GM12878 (cell line): ENCODE data around the gene KIF5C. TPM values are rescaled to one million over a fixed set of nuclear protein-coding genes. Genes with fewer than 3 reads are reported as not detected.

Source experiments
- ATAC-seq: fragments of 200-7000 bp; cut with Tn5 transposase; 3 replicates; pipeline ENCODE4 v1.9.1; 2020; ENCODE audit warnings: mild to moderate bottlenecking, moderate library complexity
- BruUV-seq: library from RNA; stranded (reverse); fragments of 400-500 nt; replicated peaks from 2 replicates; lab custom pipeline; 2021; lab: Mats Ljungman, UMichigan
- CTCF ChIA-PET: fragments of 300-600 bp; sonication (Branson Sonifier 250); formaldehyde crosslinking; extraction: SDS; loops from one replicate; lab custom pipeline; 2021; ENCODE audit warnings: inconsistent platforms; lab: Yijun Ruan, JAX
- POLR2A ChIA-PET: fragments of 350-600 bp; formaldehyde crosslinking; extraction: SDS; loops from one replicate; lab custom pipeline; 2021; ENCODE audit warnings: inconsistent platforms; lab: Charles Lee
- RAD21 ChIA-PET: fragments of 300-600 bp; sonication (Branson Sonifier 250); formaldehyde crosslinking; loops from one replicate; lab custom pipeline; 2023; ENCODE audit warnings: antibody characterized with exemption; ENCODE audit not compliant: unreplicated experiment; lab: Charles Lee
- SMC1A ChIA-PET: fragments of 300-600 bp; sonication (Branson Sonifier 250); formaldehyde crosslinking; loops from one replicate; lab custom pipeline; 2023; ENCODE audit not compliant: unreplicated experiment, uncharacterized antibody; lab: Charles Lee
- DNase-seq: peaks from one replicate; pipeline ENCODE4 v3.0.0-alpha.2; 2011; ENCODE audit warnings: low read depth, low spot score
- FAIRE-seq: peaks from 3 replicates; lab custom pipeline; 2011; peaks lifted over from hg19 to GRCh38; lab: Jason Lieb, UNC
- H2AFZ ChIP-seq: 2 replicates; pipeline ENCODE4 v1.6.0; 2011; ENCODE audit warnings: low read depth, low read length, control low read depth; ENCODE audit not compliant: control insufficient read depth
- H3K27ac ChIP-seq: 2 replicates; pipeline ENCODE4 v1.5.1; 2011; ENCODE audit warnings: control low read depth; ENCODE audit not compliant: control insufficient read depth, insufficient read depth
- H3K27me3 ChIP-seq, 2 experiments: replicated peaks in 1 of 2; 2 replicates each; pipeline versions ENCODE4 v1.6.0 to v1.6.1; 2011; ENCODE audit warnings: low read length in 1 of 2; ENCODE audit not compliant: control insufficient read depth in 2 of 2, insufficient read depth in 2 of 2
- H3K36me3 ChIP-seq, 2 experiments: 2 replicates each; pipeline ENCODE4 v1.5.1; 2011; ENCODE audit warnings: low read length in 1 of 2; ENCODE audit not compliant: control insufficient read depth in 2 of 2, insufficient read depth in 2 of 2
- H3K4me1 ChIP-seq: 2 replicates; pipeline ENCODE4 v1.6.1; 2011; ENCODE audit warnings: mild to moderate bottlenecking, low read length, moderate library complexity, mixed read lengths; ENCODE audit not compliant: control insufficient read depth, insufficient read depth
- H3K4me2 ChIP-seq: 2 replicates; pipeline ENCODE4 v1.6.0; 2011; ENCODE audit warnings: control low read depth; ENCODE audit not compliant: control insufficient read depth, insufficient read depth
- H3K4me3 ChIP-seq: fragments of 200-600 bp; sonication (generic); 2 replicates; pipeline ENCODE4 v1.5.1; 2016
- H3K79me2 ChIP-seq: 2 replicates; pipeline ENCODE4 v1.6.0; 2011; ENCODE audit warnings: low read length; ENCODE audit not compliant: control insufficient read depth, insufficient read depth
- H3K9ac ChIP-seq: 2 replicates; pipeline ENCODE4 v1.8.0; 2011; ENCODE audit warnings: low read length, control low read depth, mixed read lengths; ENCODE audit not compliant: control insufficient read depth, insufficient read depth
- H3K9me3 ChIP-seq: replicated peaks from 3 replicates; pipeline ENCODE4 v1.5.1; 2011; ENCODE audit warnings: mild to moderate bottlenecking, low read length; ENCODE audit not compliant: control insufficient read depth, insufficient read depth
- H4K20me1 ChIP-seq: 2 replicates; pipeline ENCODE4 v1.6.0; 2011; ENCODE audit not compliant: control insufficient read depth, insufficient read depth
- ATF7 ChIP-seq: fragments of 450-650 bp; IDR thresholded peaks from 2 replicates; pipeline ENCODE4 v1.6.1; 2016; ENCODE audit warnings: low read depth, mild to moderate bottlenecking
- BRCA1 ChIP-seq: IDR thresholded peaks from 2 replicates; pipeline ENCODE4 v1.6.1; 2011; ENCODE audit warnings: low read depth, low read length, improper control_type of control experiment
- CBX3 ChIP-seq: fragments of 200-600 bp; sonication (generic); IDR thresholded peaks from 2 replicates; pipeline ENCODE4 v1.6.1; 2016; ENCODE audit warnings: low read depth, borderline replicate concordance
- EP300 ChIP-seq, 2 experiments: fragments of 150-350 bp in 1 of 2; IDR thresholded peaks; 2 replicates each; pipeline ENCODE4 v1.6.1; 2011 to 2012; ENCODE audit warnings: low read depth in 2 of 2, low read length in 2 of 2, borderline replicate concordance in 1 of 2, improper control_type of control experiment in 1 of 2, inconsistent platforms in 1 of 2; ENCODE audit not compliant: control insufficient read depth in 1 of 2
- HDAC6 ChIP-seq: fragments of 200-600 bp; sonication (generic); IDR thresholded peaks from one replicate; pipeline ENCODE4 v1.8.0; 2017; ENCODE audit warnings: antibody characterized with exemption; ENCODE audit not compliant: unreplicated experiment
- IRF4 ChIP-seq: IDR thresholded peaks from 2 replicates; pipeline ENCODE4 v1.6.1; 2011; ENCODE audit warnings: low read depth, low read length
- MEF2A ChIP-seq: IDR thresholded peaks from 2 replicates; pipeline ENCODE4 v1.6.1; 2011; ENCODE audit warnings: low read depth, mild to moderate bottlenecking, low read length, moderate library complexity; ENCODE audit not compliant: insufficient read depth
- MTA2 ChIP-seq: fragments of 450-650 bp; IDR thresholded peaks from 2 replicates; pipeline ENCODE4 v1.6.1; 2016; ENCODE audit warnings: low read depth, mild to moderate bottlenecking, moderate library complexity
- RB1 ChIP-seq: fragments of 450-650 bp; formaldehyde crosslinking; IDR thresholded peaks from 2 replicates; pipeline ENCODE4 v1.6.1; 2017; ENCODE audit warnings: mild to moderate bottlenecking, borderline replicate concordance
- RFX5 ChIP-seq: IDR thresholded peaks from 2 replicates; pipeline ENCODE4 v1.6.1; 2011; ENCODE audit warnings: low read depth, low read length, improper control_type of control experiment
- SIN3A ChIP-seq: IDR thresholded peaks from 2 replicates; pipeline ENCODE4 v1.6.1; 2012; ENCODE audit warnings: low read depth, low read length, improper control_type of control experiment
- SREBF1 ChIP-seq: IDR thresholded peaks from 2 replicates; pipeline ENCODE4 v1.6.1; 2012; ENCODE audit warnings: mild to moderate bottlenecking, low read length
- YBX1 ChIP-seq: fragments of 450-650 bp; IDR thresholded peaks from 2 replicates; pipeline ENCODE4 v1.6.1; 2016; ENCODE audit warnings: antibody characterized with exemption
- ZNF217 ChIP-seq: fragments of 450-650 bp; IDR thresholded peaks from 2 replicates; pipeline ENCODE4 v1.6.1; 2017; ENCODE audit warnings: antibody characterized with exemption, mild to moderate bottlenecking
- WGBS: methylation state at CpG from one replicate; pipeline ENCODE4 v1.1.6; 2016; ENCODE audit warnings: low lambda C conversion rate; ENCODE audit not compliant: insufficient replicate concordance, insufficient coverage; ENCODE audit errors: missing lambda C conversion rate; 5-methylcytosine and 5-hydroxymethylcytosine counted together
- in situ Hi-C: fragments of 300-500 bp; cut with MboI; formaldehyde crosslinking; loops from 9 replicates; pipeline ENCODE4 v1.14.3; 2018; ENCODE audit warnings: mixed read lengths
- intact Hi-C: fragments of 100-400 bp; cut with micrococcal nuclease; formaldehyde crosslinking; loops from one replicate; pipeline ENCODE4 v1.14.2; 2022; ENCODE audit not compliant: unreplicated experiment
- polyA plus RNA-seq, 11 experiments: library from polyadenylated mRNA; depleted of rRNA in 4 of 11; unstranded in 6 of 11; stranded (reverse) in 5 of 11; fragments of >200 nt; fragmentation: Nextera tagmentation in 4 of 11; fragmentation: Illumina TruSeq in 1 of 11; extraction: Ambion mirVana in 4 of 11; extraction: Trizol in 1 of 11; gene quantifications; 1 replicate in 1 of 11; 2 replicates in 10 of 11; pipeline versions ENCODE4 v1.2.1 to v1.2.3, GENCODE V29; 2011 to 2016; ENCODE audit warnings: inconsistent platforms in 2 of 11, missing spikeins in 2 of 11, low read depth in 1 of 11
- total RNA-seq, 4 experiments: library from RNA; depleted of rRNA in 3 of 4; stranded (reverse); fragments of >200 nt in 3 of 4; fragmentation: Illumina TruSeq in 1 of 4; extraction: Trizol in 1 of 4; gene quantifications; 2 replicates each; pipeline versions ENCODE4 v1.2.1 to v1.2.3, GENCODE V29; 2013 to 2021
- TF ChIP-seq, protein P1 (sequence below): fragments of 450-650 bp; IDR thresholded peaks from 2 replicates; pipeline ENCODE4 v1.6.1; 2017; ENCODE audit warnings: mild to moderate bottlenecking, moderate library complexity
- TF ChIP-seq, protein P2 (sequence below): fragments of 450-650 bp; formaldehyde crosslinking; IDR thresholded peaks from 2 replicates; pipeline ENCODE4 v1.4.0; 2020; ENCODE audit warnings: mild to moderate bottlenecking, moderate library complexity

The KIF5C gene
- total and polyA plus RNA-seq, 10 of the 15 experiments (the other 5 are each of a cell fraction or from before 2014, with no cell fraction given) = 0.08 to 0.49 (median 0.24) TPM

DNA sequence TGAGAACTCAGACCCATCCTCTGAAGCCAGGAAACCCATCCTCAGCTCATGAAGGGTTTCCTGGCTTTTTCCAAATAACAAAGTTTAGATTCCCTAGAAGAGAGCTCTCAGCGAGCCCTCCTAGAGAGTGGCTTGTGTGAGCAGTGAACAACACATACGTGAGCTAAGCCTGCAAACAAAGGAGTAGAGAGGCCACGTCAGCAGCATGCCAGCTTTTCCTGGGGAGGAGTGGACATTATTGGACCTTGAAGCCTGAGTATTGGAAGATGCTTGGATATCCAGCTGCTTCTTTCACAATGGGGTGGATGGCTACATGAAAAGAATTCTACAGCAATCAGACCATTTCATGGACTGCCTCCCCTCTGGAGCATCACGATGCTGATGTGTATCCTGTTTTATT lies 21.1 kb downstream of the KIF5C start (continued):
- TF ChIP-seq RFX5 (no peak), BRCA1 (no peak)

DNA sequence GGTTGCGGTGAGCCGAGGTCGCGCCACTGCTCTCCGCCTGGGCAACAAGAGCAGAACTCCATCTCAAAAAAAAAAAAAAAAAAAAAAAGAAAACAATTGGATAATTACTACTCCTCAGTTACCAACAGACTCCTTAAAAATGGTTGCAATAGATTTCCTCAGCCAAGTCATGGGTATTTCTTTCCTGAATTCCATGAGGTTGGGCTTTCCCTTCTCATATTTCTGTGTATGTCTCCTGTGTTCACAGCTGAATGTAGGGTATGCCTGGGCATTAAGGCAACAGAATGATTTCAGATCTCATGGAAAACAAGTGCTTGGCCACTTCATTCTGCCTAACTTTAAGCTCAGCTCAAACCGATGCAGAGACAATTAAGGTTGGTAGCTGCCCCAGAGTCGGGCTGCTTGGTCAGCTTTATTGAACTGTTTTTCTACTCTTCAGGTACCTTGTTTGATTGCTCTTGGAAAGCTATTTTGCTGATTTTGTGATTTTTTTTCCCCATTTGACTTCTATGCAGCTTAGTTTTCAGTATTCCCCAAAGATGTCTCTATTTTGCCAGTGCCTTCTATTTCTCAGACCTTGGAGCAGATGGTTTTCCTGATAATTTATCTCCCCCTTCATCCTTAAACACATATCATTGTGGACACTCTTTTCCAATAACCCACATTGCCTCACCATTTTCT lies 24.8 kb downstream of the KIF5C start:
- no peak overlapping the region for H3K27ac ChIP-seq
- H3K36me3 ChIP-seq = no peaks in the 10 kb centered on the region
- H3K4me3 ChIP-seq = no peak overlapping the region
- intact Hi-C loops = no loop called here
- H3K9me3 ChIP-seq = no peaks in the 10 kb centered on the region
- ATAC-seq = no peak
- no peak for FAIRE-seq
- no peaks in the 10 kb centered on the region for H3K4me1 ChIP-seq
- BruUV-seq = no TSS peak
- 83% methylated on average over 7 of the region's 7 CpGs for WGBS
- no peaks in the 10 kb centered on the region for H4K20me1 ChIP-seq
- POLR2A ChIA-PET = no interaction called here
- CTCF ChIA-PET = interaction anchor here (0.6 to 1.6 kb wide), 2 partner anchors 10 to 987 kb away, joined by 3 to 4 read pairs; no protein-coding TSS in a partner anchor
- no peak for DNase-seq
- in situ Hi-C loops = no loop called here
- no peaks in the 10 kb centered on the region for H3K79me2 ChIP-seq
- no peaks in the 10 kb centered on the region; a peak in 2 of 4 replicates for H3K27me3 ChIP-seq
- TF ChIP-seq, protein P1, sequence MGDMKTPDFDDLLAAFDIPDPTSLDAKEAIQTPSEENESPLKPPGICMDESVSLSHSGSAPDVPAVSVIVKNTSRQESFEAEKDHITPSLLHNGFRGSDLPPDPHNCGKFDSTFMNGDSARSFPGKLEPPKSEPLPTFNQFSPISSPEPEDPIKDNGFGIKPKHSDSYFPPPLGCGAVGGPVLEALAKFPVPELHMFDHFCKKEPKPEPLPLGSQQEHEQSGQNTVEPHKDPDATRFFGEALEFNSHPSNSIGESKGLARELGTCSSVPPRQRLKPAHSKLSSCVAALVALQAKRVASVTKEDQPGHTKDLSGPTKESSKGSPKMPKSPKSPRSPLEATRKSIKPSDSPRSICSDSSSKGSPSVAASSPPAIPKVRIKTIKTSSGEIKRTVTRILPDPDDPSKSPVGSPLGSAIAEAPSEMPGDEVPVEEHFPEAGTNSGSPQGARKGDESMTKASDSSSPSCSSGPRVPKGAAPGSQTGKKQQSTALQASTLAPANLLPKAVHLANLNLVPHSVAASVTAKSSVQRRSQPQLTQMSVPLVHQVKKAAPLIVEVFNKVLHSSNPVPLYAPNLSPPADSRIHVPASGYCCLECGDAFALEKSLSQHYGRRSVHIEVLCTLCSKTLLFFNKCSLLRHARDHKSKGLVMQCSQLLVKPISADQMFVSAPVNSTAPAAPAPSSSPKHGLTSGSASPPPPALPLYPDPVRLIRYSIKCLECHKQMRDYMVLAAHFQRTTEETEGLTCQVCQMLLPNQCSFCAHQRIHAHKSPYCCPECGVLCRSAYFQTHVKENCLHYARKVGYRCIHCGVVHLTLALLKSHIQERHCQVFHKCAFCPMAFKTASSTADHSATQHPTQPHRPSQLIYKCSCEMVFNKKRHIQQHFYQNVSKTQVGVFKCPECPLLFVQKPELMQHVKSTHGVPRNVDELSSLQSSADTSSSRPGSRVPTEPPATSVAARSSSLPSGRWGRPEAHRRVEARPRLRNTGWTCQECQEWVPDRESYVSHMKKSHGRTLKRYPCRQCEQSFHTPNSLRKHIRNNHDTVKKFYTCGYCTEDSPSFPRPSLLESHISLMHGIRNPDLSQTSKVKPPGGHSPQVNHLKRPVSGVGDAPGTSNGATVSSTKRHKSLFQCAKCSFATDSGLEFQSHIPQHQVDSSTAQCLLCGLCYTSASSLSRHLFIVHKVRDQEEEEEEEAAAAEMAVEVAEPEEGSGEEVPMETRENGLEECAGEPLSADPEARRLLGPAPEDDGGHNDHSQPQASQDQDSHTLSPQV = no peak
- no peak for TF ChIP-seq HDAC6
- TF ChIP-seq RB1 = no peak
- TF ChIP-seq EP300 (IDR thresholded peaks at IDR 0.05; ENCODE audit: borderline replicate concordance in 1 of 2, control insufficient read depth in 1 of 2, low read depth in 2 of 2, low read length in 2 of 2) = no peak
- TF ChIP-seq MTA2 = no peak
- TF ChIP-seq, protein P2, sequence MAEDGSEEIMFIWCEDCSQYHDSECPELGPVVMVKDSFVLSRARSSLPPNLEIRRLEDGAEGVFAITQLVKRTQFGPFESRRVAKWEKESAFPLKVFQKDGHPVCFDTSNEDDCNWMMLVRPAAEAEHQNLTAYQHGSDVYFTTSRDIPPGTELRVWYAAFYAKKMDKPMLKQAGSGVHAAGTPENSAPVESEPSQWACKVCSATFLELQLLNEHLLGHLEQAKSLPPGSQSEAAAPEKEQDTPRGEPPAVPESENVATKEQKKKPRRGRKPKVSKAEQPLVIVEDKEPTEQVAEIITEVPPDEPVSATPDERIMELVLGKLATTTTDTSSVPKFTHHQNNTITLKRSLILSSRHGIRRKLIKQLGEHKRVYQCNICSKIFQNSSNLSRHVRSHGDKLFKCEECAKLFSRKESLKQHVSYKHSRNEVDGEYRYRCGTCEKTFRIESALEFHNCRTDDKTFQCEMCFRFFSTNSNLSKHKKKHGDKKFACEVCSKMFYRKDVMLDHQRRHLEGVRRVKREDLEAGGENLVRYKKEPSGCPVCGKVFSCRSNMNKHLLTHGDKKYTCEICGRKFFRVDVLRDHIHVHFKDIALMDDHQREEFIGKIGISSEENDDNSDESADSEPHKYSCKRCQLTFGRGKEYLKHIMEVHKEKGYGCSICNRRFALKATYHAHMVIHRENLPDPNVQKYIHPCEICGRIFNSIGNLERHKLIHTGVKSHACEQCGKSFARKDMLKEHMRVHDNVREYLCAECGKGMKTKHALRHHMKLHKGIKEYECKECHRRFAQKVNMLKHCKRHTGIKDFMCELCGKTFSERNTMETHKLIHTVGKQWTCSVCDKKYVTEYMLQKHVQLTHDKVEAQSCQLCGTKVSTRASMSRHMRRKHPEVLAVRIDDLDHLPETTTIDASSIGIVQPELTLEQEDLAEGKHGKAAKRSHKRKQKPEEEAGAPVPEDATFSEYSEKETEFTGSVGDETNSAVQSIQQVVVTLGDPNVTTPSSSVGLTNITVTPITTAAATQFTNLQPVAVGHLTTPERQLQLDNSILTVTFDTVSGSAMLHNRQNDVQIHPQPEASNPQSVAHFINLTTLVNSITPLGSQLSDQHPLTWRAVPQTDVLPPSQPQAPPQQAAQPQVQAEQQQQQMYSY (CRISPR knock-in tag) = no peak
- no peak for TF ChIP-seq ZNF217
- no peak for TF ChIP-seq CBX3
- no peak for TF ChIP-seq ATF7
- no peak for TF ChIP-seq YBX1
- TF ChIP-seq SREBF1 = no peak
- no peak for TF ChIP-seq IRF4
- no peak for TF ChIP-seq SIN3A
- TF ChIP-seq MEF2A = no peak
- H2AFZ ChIP-seq = no peak overlapping the region
- H3K4me2 ChIP-seq = no peak overlapping the region
- no peak overlapping the region for H3K9ac ChIP-seq
- RAD21 ChIA-PET = no interaction called here
- SMC1A ChIA-PET = no interaction called here
